HG02763 (cell line): Measurements from ENCODE around the gene PLA2G2C.

Experiments used
- ATAC-seq: cut with Tn5 transposase; IDR thresholded peaks from one replicate; pipeline ENCODE4 v1.9.1; 2021; ENCODE audit warnings: mild to moderate bottlenecking, moderate library complexity; ENCODE audit not compliant: unreplicated experiment

Gene PLA2G2C

DNA sequence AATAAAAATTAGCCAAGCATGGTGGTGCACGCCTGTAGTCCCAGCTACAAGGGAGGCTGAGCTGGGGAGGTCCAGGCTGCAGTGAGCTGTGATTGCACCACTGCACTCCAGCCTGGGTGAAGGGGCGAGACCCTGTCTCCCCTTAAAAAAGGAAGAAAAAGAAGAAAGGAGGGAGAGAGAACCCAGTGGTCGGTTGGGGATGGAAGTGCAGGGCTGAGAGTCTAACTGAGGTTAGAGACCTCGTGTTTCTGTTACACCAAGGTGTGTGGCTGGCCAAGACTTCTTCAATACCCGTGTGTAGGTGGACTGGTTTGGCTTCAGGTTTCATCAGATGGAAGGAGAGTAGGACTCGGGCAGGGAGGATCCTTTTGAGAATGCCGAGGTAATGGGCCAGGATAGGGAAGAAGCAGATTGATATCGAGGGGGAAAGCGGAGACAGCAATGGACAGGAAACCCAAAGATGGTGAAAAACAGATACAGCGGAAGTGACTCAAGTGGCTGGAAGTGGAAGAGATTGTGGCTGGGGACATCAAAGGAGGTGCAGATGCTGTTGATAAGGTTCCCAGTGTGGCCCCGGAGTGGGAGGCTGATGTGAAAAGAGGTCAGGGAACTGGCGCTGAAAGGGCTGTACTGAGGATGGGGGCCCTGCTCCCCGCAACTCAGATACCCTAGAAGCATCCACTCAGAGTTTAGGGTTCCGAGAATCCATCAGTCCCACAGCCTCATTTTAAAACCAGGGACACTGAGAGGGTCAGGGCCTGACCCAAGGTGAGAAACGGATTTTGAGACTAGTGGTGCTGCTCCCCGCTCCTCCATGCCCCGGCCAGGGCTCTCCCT lies 1.1 kb downstream of the PLA2G2C start:
- ATAC-seq: no peak

- no peak for ATAC-seq
These were observed 1.8 kb downstream of the PLA2G2C start for GRCh38 chr1:20184481-20184900.

- no peak for ATAC-seq
These were observed 2.6 kb downstream of the PLA2G2C start for GRCh38 chr1:20183616-20184271.

DNA sequence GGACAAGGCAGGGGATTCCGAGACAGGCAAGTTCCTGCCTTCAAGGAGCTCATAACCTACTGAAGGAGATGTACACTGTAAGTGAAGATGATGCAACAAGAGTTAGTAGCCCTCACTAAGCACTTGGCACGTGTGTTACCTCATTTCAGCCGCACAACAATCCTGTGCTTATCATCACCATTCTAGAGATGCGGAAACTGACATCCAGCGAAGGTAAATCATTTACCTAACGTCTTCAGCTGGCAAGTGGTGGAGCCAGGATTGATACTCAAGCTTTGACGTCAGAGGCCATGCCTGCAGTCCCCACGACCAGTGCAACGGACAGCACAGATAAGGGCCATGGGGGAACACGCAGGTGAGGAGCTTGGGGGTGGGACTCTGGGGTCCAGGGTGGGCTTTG lies 3.3 kb downstream of the PLA2G2C start:
- ATAC-seq: no peak

DNA sequence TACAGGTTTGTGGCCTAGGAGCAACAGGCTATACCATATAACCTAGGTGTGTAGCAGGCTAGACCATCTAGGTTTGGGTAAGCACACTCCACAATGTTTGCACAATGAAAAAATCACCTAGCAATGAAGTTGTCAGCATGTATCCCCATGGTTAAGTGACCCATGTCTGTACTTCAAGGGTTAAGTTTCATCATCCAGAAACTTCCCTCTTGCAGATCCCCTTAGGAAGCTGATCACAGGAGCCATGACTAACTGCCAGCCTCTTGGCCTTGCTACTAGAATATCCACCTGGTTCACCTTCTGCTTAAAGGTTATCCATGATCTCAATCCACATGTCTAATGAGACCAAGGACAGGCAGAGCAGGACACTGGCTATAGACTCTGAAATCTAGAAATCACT lies 3.9 kb downstream of the PLA2G2C start:
- no peak for ATAC-seq

DNA sequence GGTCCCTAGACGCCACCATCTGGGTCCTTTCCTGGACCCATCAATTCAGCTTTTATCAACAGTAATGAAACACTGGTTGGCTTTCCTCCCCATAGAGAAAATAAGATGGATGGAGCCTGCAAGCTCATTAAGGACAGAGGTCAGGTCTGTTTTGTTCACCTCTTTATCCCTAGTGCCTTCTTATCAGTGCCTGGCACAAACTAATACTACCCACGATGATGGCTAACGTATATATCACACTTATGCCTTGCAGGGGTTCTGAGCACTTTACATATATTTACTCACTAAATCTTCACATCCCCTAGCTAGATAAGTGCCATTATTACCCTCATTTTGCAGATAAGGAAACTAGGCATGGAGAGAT lies 5.5 kb downstream of the PLA2G2C start:
- ATAC-seq: no peak

DNA sequence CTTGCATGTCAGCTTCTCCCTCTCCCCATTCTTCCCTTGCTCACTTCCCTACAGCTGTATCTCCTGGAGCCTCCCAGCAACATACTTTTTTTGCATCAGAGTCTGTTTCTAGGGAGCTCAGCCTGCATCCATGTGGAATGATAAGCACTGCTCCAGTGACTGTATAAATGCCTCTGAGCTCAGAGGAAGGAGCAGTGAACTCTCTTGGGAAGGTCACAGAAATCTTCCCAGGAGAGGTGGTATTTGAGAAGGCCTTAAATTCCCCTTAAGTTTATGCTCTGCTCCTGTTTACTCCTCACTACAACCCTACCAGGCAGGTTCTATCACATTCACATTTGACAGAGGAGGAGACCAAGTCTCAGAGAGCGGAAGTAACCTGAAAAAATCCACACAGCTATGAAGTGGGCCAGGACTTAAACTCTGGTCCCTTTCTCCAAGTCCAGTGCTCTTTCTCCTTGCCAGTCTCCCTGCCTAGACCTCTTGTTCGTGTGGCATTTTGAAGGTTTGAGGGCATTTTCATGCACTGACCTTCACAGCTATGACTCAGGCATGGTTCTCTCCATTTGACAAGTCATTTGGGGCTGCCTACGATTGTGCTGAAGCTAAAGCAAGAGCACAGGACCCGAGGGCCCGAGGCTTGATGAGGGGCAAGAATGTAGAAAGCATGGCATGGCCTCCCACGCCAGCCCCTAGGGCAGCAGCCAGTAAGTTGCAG lies 6.0 kb downstream of the PLA2G2C start:
- ATAC-seq: no peak

DNA sequence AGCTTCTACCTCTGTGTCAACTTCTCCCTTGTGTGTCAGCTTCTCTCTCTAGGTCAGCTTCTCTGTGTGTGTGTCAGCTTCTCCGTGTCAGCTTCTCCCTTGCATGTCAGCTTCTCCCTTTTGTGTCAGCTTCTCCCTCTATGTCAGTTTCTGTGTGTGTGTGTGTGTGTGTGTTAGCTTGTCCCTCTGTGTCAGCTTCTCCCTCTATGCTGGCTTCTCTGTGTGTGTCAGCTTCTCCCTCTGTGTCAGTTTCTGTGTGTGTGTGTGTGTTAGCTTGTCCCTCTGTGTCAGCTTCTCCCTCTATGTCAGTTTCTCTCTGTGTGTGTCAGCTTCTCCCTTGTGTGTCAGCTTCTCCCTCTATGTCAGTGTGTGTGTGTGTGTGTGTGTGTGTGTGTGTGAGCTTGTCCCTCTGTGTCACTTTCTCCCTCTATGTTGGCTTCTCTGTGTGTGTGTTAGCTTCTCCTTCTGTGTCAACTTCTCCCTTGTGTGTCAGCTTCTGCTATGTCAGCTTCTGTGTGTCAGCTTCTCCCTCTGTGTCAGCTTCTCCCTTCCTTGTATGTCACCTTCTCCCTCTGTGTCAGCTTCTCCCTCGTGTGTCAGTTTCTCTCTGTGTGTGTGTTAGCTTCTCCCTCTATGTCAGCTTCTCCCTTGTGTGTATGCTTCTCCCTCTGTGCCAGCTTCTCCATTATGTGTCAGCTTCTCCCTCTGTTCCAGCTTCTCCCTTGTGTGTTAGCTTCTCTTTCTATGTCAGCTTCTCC lies 6.8 kb downstream of the PLA2G2C start:
- no peak for ATAC-seq

DNA sequence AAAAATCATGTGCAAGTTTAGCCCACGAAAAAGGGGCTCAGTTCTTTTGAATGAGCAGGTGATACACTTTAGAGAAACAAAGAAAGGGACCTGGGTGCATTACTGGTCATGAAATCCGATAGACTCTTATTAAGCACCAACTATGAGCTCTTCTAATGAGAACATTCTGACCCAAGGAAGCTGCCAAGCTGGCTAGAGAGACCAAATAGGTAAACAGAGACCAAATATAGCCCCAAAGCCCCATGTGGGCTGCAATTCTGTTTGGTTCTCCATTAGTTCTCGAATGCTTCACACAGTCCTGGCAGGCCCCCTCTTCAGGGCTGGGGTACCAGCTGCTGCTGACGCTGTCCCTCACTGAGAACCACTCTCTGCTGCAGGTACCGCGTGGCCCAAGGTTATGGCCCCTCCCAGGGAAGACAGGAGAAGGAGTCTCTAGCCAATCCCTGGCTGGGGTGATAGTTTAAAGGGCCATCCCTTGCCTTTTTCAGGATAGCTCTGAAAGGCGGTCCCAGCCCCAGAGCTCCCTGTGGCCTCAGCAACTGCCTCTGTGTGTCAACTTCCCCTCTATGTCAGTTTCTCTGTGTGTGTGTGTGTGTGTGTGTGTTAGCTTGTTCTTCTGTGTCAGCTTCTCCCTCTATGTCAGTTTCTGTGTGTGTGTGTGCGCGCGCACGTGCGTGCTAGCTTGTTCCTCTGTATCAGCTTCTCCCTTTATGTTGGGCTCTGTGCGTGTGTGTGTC lies 7.5 kb downstream of the PLA2G2C start:
- ATAC-seq: no peak

DNA sequence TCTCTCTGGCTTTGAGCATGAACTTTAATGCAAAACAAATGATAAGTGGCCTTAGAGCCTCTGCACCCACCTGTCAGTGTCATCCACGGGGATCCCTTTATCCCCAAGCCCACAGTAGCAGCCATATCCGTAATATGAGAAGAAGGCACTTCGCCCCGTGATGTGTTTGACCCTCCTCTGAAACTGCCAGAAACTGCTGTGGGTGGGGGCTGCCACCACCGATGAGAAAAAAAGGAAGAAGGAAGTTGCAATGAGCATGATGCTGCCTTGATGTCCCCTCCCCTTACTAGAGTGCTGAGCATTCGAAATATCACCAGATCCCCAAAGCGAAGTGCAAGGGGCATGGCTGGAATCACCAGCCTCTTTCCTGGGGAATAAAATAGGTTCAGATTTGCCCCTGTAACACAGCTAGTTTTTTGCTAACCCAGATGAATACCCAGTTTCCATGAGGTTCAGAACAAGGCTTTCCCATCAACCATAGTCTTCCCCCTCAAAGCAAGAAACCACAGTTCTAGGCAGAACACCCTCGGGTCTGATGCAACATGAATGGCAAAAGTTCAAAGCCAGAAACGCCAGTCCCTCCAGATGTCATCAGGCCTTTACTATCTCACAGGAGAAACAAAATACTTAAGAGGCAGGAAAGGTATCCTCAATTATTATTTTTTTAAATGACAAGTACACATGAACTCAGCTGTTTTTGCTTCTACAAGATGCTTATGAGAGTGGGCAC lies 11.2 kb downstream of the PLA2G2C start:
- ATAC-seq: no peak

GRCh38 chr1:20172033-20172590 lies 14.2 kb downstream of the PLA2G2C start:
- no peak for ATAC-seq

DNA sequence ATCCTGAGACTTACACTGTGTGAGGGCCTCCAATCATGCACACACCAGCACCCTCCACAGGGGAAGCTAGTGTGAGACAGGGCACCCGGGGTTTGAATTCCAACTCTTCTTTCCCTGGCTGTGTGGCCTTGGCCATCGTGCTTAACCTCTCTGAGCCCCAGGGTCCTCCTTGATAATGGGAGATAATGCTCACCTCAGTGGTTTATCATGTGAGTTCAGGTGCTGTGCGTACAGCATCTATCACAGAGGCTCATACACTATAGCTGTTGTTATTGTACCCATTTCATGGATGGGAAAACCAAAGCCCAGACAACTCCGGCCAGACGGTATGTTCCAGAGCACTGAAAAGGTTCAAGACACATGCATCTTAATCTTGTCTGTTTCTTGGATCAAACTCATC lies 16.4 kb downstream of the PLA2G2C start:
- no peak for ATAC-seq

DNA sequence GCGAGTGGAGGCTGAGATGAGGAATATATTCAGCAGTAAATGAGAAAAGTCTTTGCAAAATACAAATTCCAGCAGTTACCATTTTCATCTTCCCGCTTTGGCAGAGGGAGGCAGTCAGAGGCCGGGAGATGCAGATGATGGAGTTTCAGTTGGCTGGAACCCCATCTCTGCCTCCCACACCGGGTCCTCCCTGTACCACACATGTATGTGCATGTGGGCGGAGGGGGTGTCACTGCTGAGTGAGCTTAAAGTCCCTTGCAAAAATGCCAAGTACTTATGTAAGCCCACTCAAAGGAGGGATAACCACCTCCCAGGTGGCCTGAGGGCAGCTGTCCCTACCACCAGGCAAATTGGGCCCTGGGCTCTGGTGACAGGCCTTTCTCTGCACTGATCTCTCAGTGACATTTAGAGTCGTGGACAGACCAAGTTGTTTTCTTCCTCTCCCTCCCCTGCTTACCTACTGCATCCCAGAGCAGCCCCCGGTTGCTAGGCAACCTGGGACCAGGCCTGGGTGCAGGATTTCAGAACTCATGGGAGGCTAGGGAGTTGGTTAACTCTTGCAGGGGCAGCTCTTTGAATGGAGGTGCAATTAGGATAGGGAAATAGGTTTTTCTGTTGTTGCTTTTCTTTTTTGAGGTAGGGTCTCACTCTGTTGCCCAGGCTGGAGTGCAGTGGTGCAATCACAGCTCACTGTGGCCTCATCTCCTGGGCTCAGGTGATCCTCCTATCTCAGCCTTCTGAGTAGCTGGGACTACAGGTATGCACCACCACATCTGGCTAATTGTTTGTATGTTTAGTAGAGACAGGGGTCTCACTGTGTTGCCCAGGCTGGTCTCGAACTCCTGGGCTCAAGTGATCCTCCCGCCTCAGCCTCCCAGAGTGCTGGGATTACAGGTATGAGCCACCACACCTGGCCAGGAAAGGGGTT lies 17.5 kb downstream of the PLA2G2C start:
- no peak for ATAC-seq

DNA sequence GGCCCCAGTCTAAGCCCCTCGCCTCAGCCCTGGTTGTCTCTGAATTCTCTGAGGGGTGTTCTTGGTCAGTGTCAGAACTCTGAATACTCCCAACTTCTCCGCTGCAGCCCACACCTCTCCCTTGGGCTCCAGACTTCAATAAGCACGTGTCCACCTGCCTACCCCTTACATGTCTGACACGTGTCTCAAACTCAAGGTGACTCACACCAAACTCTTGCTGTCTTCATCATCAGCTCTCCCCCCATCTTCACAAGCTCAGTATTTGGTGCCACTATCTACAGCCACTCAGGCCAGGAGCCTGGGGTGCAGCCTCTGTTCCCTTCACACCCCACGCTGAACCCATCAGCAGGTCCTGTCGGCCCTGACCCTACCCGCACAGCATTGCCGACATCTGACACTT lies 19.2 kb downstream of the PLA2G2C start:
- ATAC-seq: no peak

GRCh38 chr1:20166051-20166450 lies 20.3 kb downstream of the PLA2G2C start:
- ATAC-seq: no peak

- ATAC-seq: no peak
These were observed 20.8 kb downstream of the PLA2G2C start for GRCh38 chr1:20165522-20165951.

GRCh38 chr1:20164694-20165202 lies 21.6 kb downstream of the PLA2G2C start:
- no peak for ATAC-seq

- ATAC-seq: no peak
These were observed 26.3 kb downstream of the PLA2G2C start for GRCh38 chr1:20160034-20160433.
